Choroid plexus epithelial cell (primary cell): ENCODE measurements around the gene PROCR.
A peak's percentile ranks its signal among the peaks of the same experiment; 100 is the strongest.
"Not testable (repeated sequence)": the region's sequence is repeated elsewhere in the genome, so short reads cannot be mapped to it uniquely, and the experiment has no call there.

Source experiments
- DNase-seq: peaks from one replicate; pipeline ENCODE4 v3.0.0-alpha.2; 2010; ENCODE audit warnings: low read depth
- H3K4me3 ChIP-seq: 2 replicates; pipeline ENCODE4 v1.5.1; 2011; ENCODE audit warnings: low read depth, mild to moderate bottlenecking, control low read depth, low read length, moderate library complexity
- TF ChIP-seq, protein P1 (sequence below): conservative IDR thresholded peaks from 2 replicates; pipeline ENCODE4 v1.5.1; 2011; ENCODE audit warnings: low read depth, mild to moderate bottlenecking, control low read depth, inconsistent platforms, low read length, moderate library complexity

PROCR gene

DNA sequence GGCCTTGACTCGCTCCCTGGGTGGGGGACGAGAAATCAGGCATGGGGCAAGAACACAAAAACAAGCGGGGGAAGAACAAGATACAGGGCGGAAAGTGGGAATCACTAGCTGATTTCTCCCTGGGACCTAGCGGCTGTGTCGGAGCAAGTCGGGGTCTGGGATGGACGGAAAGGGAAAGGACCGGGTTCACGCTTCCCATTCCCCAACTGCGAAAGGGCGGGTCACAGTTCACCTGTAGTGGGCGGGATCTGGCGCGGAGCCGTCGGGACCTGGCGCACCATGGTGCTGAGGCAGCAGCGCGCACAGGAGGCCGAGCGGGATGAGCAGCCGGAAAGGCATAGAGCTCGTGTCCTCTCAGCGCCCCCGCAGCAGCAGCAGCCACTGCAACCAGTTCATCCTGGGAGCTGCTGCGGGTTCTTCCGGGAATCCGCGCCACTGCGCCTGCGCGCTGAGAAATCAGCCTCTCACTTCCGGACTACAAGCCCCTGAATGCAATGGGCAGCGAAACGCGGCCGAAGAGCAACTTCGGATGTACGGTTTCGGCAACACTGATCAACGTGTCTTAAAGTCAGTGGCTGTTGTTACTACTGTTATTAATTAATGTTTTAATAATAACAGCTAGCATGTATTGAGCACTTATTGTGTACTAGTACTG, 24.8 kb upstream of the PROCR start, which contains the start of gene EDEM2:
TSS of gene EDEM2 (minus strand) at position 417 of the 655 bp plus-strand sequence. CDS start at position 339, 78 bp downstream.
- peak; percentile 98 for DNase-seq
- TF ChIP-seq, protein P1, sequence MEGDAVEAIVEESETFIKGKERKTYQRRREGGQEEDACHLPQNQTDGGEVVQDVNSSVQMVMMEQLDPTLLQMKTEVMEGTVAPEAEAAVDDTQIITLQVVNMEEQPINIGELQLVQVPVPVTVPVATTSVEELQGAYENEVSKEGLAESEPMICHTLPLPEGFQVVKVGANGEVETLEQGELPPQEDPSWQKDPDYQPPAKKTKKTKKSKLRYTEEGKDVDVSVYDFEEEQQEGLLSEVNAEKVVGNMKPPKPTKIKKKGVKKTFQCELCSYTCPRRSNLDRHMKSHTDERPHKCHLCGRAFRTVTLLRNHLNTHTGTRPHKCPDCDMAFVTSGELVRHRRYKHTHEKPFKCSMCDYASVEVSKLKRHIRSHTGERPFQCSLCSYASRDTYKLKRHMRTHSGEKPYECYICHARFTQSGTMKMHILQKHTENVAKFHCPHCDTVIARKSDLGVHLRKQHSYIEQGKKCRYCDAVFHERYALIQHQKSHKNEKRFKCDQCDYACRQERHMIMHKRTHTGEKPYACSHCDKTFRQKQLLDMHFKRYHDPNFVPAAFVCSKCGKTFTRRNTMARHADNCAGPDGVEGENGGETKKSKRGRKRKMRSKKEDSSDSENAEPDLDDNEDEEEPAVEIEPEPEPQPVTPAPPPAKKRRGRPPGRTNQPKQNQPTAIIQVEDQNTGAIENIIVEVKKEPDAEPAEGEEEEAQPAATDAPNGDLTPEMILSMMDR, result no peak
- H3K4me3 ChIP-seq, result peak within 1 kb of the TSS; percentile 96

DNA sequence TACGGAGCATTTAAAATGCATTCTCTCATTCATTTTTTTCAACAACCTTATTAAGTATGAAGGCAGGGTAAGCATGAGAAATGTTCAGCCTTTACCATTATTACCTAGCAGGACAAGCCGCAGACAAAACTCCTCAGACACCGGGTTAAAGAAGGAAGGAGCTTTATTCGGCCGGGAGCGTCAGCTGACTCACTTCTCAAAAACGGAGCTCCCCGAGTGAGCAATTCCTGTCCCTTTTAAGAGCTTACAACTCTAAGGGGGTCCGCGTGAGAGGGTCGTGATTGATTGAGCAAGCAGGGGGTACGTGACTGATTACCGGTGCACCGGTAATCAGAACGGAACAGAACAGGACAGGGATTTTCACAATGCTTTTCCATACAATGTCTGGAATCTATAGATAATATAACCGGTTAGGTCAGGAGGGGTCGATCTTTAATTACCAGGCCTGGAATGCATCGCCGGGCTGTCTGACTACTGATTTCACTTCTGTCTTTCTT, 24.2 kb upstream of the PROCR start:
- not testable (repeated sequence) for DNase-seq
- H3K4me3 ChIP-seq, result peak overlapping the region; percentile 96

DNA sequence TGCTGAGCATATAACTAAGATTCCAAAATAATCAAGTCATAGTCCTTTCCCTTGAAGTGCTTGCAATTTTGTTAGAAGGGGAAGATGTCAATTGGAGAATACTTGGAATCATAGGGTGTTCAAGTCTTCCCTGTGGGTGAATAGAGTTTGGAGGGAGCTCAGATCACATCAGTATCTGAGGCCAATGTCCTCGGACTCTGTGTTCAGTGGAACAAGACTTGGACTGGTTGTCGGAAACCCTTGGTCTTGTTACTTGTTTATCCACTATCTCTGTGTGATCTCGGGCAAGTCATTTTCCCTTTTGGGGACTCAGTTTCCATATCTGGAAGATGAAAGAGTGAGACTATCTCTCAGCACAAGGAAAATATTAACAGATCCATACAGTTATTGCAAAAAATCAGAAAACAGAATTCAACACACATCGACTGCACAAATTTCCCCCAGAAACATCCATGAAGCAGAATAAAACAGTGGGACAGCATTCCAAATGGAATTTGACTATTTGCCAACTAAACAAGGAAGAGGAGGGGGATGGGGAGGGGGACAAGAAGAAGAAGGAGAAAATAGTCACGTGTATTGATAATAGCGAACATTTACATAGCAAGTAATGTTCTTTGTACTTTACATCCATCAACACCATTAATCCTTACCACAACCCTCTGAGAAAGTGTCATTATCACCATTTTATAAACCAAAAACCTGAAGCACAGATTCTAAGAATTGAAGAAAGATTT, 20.9 kb upstream of the PROCR start:
- TF ChIP-seq, protein P1, result no peak
- DNase-seq, result no peak
- H3K4me3 ChIP-seq, result no peak overlapping the region

DNA sequence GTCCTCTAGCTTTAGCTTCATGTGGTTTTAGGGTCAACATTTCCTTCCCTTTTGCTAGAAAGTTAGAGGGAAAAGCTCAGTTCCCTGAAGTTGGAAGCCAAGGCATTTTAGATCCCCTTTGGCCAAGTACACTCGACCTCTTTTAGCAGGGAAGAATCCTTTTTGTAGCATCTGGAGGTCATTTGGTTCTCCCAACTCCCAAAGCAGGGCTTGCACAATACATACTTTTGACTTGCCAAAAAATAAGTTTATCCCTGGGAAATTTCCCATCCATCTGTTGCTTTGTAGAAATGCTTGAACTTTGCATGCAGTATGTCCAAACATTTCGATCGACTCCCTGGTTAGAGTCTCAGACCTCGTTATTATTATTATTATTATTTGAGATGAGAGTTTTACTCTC, 20.1 kb upstream of the PROCR start:
- TF ChIP-seq, protein P1, result no peak
- no peak overlapping the region for H3K4me3 ChIP-seq
- DNase-seq, result no peak

DNA sequence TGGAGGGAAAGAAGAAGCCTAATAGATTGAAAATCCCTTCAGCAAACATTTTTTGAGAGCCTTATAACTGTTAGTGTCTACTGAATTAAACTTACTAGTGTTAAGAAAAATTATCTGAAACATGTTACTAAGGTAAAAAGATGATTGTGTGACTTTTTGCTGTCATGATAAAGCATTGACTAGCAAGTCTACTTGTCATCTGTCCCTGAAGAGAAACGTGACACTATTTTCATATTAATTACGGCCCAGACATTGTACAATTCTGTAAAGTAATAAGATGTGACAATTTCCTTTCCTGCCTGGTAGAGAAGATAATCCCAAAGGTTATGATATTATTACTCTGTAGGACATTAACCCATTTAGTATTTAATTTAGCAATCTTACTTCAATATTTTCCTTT, 15.9 kb upstream of the PROCR start:
- no peak overlapping the region for H3K4me3 ChIP-seq
- TF ChIP-seq, protein P1, result no peak
- DNase-seq, result no peak

DNA sequence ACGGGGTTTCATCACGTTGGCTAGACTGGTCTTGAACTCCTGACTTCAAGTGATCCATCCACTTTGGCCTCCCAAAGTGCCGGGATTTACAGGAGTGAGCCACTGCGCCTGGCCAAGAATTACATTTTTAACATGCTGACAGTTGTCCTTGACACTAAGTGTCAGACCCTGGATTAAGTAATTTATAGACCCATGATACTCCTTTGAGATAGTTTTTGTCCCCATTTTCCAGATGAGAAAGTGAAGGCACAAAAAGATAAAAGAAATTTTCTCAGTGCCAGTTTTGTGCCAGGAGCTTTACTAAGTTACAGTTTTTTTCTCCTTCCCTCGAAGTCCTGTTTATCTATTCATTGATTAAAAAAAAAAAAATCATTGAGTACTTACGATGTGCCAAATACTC, 14.9 kb upstream of the PROCR start:
- no peak overlapping the region for H3K4me3 ChIP-seq
- TF ChIP-seq, protein P1, result no peak
- no peak for DNase-seq

DNA sequence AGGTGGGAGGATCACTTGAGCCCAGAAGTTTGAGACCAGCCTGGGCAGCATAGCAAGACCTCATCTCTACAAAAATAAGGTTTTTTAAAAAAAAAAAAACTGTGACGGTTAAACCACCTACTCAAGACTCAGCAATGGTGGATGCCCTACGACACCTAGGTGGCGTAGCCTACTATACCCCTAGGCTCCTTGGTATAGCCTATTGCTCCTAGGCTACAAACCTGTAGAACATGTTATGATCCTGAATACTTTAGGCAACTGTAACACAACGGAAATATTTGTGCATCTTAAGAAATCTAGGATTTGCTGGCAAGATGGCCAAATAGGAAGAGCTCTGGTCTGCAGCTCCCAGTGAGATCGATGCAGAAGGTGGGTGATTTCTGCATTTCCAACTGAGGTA, 11.5 kb upstream of the PROCR start:
- H3K4me3 ChIP-seq, result not testable (repeated sequence)

DNA sequence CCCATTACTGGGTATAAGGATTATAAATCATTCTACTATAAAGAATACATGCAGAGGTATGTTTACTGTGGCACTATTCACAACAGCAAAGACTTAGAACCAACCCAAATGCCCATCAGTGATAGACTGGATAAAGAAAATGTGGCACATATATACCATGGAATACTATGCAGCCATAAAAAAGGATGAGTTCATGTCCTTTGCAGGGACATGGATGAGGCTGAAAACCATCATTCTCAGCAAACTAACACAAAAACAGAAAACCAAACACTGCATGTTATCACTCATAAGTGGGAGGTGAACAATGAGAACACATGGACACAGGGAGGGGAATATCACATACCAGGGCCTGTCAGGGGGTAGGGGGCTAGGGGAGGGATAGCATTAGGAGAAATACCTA, 7.3 kb upstream of the PROCR start:
- not testable (repeated sequence) for H3K4me3 ChIP-seq, DNase-seq

More for the DNA sequence above, 11.5 kb upstream of the PROCR start:
- not testable (repeated sequence) for DNase-seq
